SK-N-SH treated with all-trans-retinoic acid at 6 μM for 48 hours (cell line): ENCODE data around the gene PBX3.

Source experiments
- CREB5 ChIP-seq: fragments of 250-450 bp; sonication (Bioruptor Pico); IDR thresholded peaks from 2 replicates; pipeline ENCODE4 v1.5.1; 2020; ENCODE audit warnings: low read depth, mild to moderate bottlenecking, moderate library complexity
- TOX ChIP-seq: fragments of 250-450 bp; sonication (Bioruptor Pico); IDR thresholded peaks from 2 replicates; pipeline ENCODE4 v1.8.0; 2021; ENCODE audit warnings: mild to moderate bottlenecking, moderate library complexity, borderline replicate concordance

GRCh38 chr9:125983681-125984080 lies 236.5 kb downstream of the PBX3 start:
- TF ChIP-seq TOX, result no peak
- no peak for TF ChIP-seq CREB5 (CRISPR knock-in tag)
